ENCODE results near the gene PANX1. TPM values are rescaled to one million over a fixed set of nuclear protein-coding genes. Genes with fewer than 3 reads are reported as not detected.

PANX1 gene
- total RNA-seq, 1 experiment from 2014 or later = 21.9 TPM

- Histone ChIP-seq H3K27me3 (ENCODE audit: insufficient read depth, low read length) (no peaks in the 10 kb centered on the region), H3K36me3 (ENCODE audit: control insufficient read depth in 1 of 2, insufficient read depth in 2 of 2, low read length in 2 of 2) (peaks cover 3 to 11% of the 10 kb centered on the region in 2 experiments; a peak in 1 of 4 replicates), H3K4me1 (ENCODE audit: control insufficient read depth in 1 of 2, insufficient read depth in 2 of 2, low read length in 2 of 2) (peaks cover 0 to 5% of the 10 kb centered on the region in 2 experiments; a peak in 1 of 4 replicates), H3K79me2 (ENCODE audit: insufficient read depth, low read length) (no peaks in the 10 kb centered on the region), H3K9ac (ENCODE audit: low read length) (no peak overlapping the region), H3K9me2 (ENCODE audit: insufficient read depth) (no peaks in the 10 kb centered on the region), H3K4me2 (ENCODE audit: low read length) (no peak overlapping the region), H4K20me1 (ENCODE audit: insufficient read depth) (no peaks in the 10 kb centered on the region), H3K9me3 (ENCODE audit: control insufficient read depth in 1 of 2, insufficient read depth in 1 of 2, low read depth in 1 of 2, low read length in 2 of 2) (no peaks in the 10 kb centered on the region), H2AFZ (ENCODE audit: low read depth, low read length, poor library complexity, severe bottlenecking) (no peak overlapping the region), H3K27ac (ENCODE audit: low read depth, low read length) (no peak overlapping the region), H3K4me3 (replicated peaks in 1 of 2; ENCODE audit: low read depth in 1 of 2, low read length in 2 of 2) (no peak overlapping the region)
- DNase-seq (ENCODE audit: low read depth, low spot score) (no peak), ATAC-seq (no peak)
- BruUV-seq (replicated peaks) = no TSS peak
- POLR2A ChIA-PET = no interaction called here
- TF ChIP-seq FOSL1 (IDR thresholded peaks at IDR 0.05; ENCODE audit: low read depth) = no peak
- TF ChIP-seq, protein P1, sequence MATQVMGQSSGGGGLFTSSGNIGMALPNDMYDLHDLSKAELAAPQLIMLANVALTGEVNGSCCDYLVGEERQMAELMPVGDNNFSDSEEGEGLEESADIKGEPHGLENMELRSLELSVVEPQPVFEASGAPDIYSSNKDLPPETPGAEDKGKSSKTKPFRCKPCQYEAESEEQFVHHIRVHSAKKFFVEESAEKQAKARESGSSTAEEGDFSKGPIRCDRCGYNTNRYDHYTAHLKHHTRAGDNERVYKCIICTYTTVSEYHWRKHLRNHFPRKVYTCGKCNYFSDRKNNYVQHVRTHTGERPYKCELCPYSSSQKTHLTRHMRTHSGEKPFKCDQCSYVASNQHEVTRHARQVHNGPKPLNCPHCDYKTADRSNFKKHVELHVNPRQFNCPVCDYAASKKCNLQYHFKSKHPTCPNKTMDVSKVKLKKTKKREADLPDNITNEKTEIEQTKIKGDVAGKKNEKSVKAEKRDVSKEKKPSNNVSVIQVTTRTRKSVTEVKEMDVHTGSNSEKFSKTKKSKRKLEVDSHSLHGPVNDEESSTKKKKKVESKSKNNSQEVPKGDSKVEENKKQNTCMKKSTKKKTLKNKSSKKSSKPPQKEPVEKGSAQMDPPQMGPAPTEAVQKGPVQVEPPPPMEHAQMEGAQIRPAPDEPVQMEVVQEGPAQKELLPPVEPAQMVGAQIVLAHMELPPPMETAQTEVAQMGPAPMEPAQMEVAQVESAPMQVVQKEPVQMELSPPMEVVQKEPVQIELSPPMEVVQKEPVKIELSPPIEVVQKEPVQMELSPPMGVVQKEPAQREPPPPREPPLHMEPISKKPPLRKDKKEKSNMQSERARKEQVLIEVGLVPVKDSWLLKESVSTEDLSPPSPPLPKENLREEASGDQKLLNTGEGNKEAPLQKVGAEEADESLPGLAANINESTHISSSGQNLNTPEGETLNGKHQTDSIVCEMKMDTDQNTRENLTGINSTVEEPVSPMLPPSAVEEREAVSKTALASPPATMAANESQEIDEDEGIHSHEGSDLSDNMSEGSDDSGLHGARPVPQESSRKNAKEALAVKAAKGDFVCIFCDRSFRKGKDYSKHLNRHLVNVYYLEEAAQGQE (IDR thresholded peaks at IDR 0.05; ENCODE audit: low read depth) = no peak
- TF ChIP-seq RAD21 (IDR thresholded peaks at IDR 0.05; ENCODE audit: low read depth) = no peak
- no peak for TF ChIP-seq ZBTB33 (IDR thresholded peaks at IDR 0.05; ENCODE audit: extremely low read depth, insufficient replicate concordance, low read length)
- no peak for TF ChIP-seq ELF1 (IDR thresholded peaks at IDR 0.05; ENCODE audit: borderline replicate concordance, low read depth)
- no peak for TF ChIP-seq YY1 (IDR thresholded peaks at IDR 0.05; ENCODE audit: extremely low read depth, insufficient replicate concordance, low read depth, low read length)
- no peak for TF ChIP-seq CBX3 (IDR thresholded peaks at IDR 0.05; ENCODE audit: low read depth)
- no peak for TF ChIP-seq ZNF274 (IDR thresholded peaks at IDR 0.05; ENCODE audit: low read depth, low read length)
- TF ChIP-seq SIN3A (IDR thresholded peaks at IDR 0.05; ENCODE audit: low read depth) = no peak
- no peak for TF ChIP-seq MAX (IDR thresholded peaks at IDR 0.05)
- no peak for TF ChIP-seq ZFX (IDR thresholded peaks at IDR 0.05)
- TF ChIP-seq SP1 (IDR thresholded peaks at IDR 0.05; ENCODE audit: low read depth) = no peak
- no peak for TF ChIP-seq POLR2A (IDR thresholded peaks at IDR 0.05; ENCODE audit: borderline replicate concordance, extremely low read depth, insufficient read depth, insufficient read length)
- TF ChIP-seq CEBPB (IDR thresholded peaks at IDR 0.05; ENCODE audit: low read depth) = no peak
- TF ChIP-seq EZH2 (IDR thresholded peaks at IDR 0.05) = no peak
- TF ChIP-seq, protein P2, sequence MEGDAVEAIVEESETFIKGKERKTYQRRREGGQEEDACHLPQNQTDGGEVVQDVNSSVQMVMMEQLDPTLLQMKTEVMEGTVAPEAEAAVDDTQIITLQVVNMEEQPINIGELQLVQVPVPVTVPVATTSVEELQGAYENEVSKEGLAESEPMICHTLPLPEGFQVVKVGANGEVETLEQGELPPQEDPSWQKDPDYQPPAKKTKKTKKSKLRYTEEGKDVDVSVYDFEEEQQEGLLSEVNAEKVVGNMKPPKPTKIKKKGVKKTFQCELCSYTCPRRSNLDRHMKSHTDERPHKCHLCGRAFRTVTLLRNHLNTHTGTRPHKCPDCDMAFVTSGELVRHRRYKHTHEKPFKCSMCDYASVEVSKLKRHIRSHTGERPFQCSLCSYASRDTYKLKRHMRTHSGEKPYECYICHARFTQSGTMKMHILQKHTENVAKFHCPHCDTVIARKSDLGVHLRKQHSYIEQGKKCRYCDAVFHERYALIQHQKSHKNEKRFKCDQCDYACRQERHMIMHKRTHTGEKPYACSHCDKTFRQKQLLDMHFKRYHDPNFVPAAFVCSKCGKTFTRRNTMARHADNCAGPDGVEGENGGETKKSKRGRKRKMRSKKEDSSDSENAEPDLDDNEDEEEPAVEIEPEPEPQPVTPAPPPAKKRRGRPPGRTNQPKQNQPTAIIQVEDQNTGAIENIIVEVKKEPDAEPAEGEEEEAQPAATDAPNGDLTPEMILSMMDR (IDR thresholded peaks at IDR 0.05 in 2 of 3, conservative IDR thresholded peaks at IDR 0.05 in 1 of 3; ENCODE audit: borderline replicate concordance in 1 of 3, insufficient read depth in 1 of 3, low read depth in 2 of 3, low read length in 2 of 3) = no peak
- TF ChIP-seq POLR2AphosphoS5 (IDR thresholded peaks at IDR 0.05; ENCODE audit: low read depth, low read length) = no peak
- TF ChIP-seq EZH2phosphoT487 (IDR thresholded peaks at IDR 0.05; ENCODE audit: borderline replicate concordance) = no peak
- TF ChIP-seq, protein P3, sequence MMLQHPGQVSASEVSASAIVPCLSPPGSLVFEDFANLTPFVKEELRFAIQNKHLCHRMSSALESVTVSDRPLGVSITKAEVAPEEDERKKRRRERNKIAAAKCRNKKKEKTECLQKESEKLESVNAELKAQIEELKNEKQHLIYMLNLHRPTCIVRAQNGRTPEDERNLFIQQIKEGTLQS (IDR thresholded peaks at IDR 0.05) = no peak
- no peak for TF ChIP-seq EGR1 (IDR thresholded peaks at IDR 0.05; ENCODE audit: low read depth)
- intact Hi-C loops (cut with micrococcal nuclease) = loop anchor here (5.0 to 10.0 kb wide), 2 partner anchors 257 to 284 kb away; no protein-coding TSS in a partner anchor
- RAD21 ChIA-PET (ENCODE audit: low non-redundant PET in 1 of 2, low total read pairs in 2 of 2, uncharacterized antibody in 2 of 2, unreplicated experiment in 2 of 2) = no interaction called here
- CTCF ChIA-PET = interaction anchor here (1.1 to 3.1 kb wide), 3 partner anchors 10 to 324 kb away, joined by 3 to 14 read pairs (median 7); no protein-coding TSS in a partner anchor
These were observed 52.9 kb downstream of the PANX1 start for GRCh38 chr11:94181526-94181925.

Measured in HCT116 (cell line).